B cell (primary cell): ENCODE measurements around the gene DPYSL4. TPM values are rescaled to one million over a fixed set of nuclear protein-coding genes. Genes with fewer than 3 reads are reported as not detected.

Experiments
- ATAC-seq: fragments of 200-7000 bp; cut with Tn5 transposase; one replicate; pipeline ENCODE4 v1.10.0; 2021; ENCODE audit warnings: low read depth, mild to moderate bottlenecking, moderate number of reproducible peaks, moderate library complexity
- CTCF ChIA-PET: fragments of 350-600 bp; sonication (Branson Sonifier 250); formaldehyde crosslinking; loops from one replicate; lab custom pipeline; 2021; ENCODE audit warnings: antibody characterized with exemption, inconsistent platforms; lab: Charles Lee
- POLR2A ChIA-PET: fragments of 350-600 bp; sonication (Branson Sonifier 250); formaldehyde crosslinking; loops from one replicate; lab custom pipeline; 2021; ENCODE audit warnings: antibody characterized with exemption; lab: Charles Lee
- DNase-seq: peaks from one replicate; pipeline ENCODE4 v3.0.0; 2013
- H2AFZ ChIP-seq: 2 replicates; pipeline ENCODE4 v1.6.1; 2012; ENCODE audit warnings: mild to moderate bottlenecking, low read depth, low read length; ENCODE audit not compliant: insufficient read depth, poor library complexity, severe bottlenecking
- H3K27ac ChIP-seq, 2 donors: 1 replicate in 1 of 2; 2 replicates in 1 of 2; pipeline ENCODE4 v1.5.1; 2012 to 2013; ENCODE audit warnings: low read length in 2 of 2, mild to moderate bottlenecking in 2 of 2, moderate library complexity in 1 of 2
- H3K27me3 ChIP-seq, 4 experiments: fragments of 200-600 bp in 1 of 4; sonication (generic) in 1 of 4; replicated peaks in 1 of 4; 1 replicate in 2 of 4; 2 replicates in 2 of 4; pipeline versions ENCODE4 v1.6.1 to v1.7.0; 2013 to 2016; ENCODE audit warnings: low read length in 3 of 4, mild to moderate bottlenecking in 2 of 4, mixed read lengths in 1 of 4, moderate library complexity in 1 of 4; ENCODE audit not compliant: insufficient read depth in 4 of 4, control insufficient read depth in 3 of 4; ENCODE audit errors: control extremely low read depth in 1 of 4
- H3K36me3 ChIP-seq, 2 experiments: replicated peaks in 1 of 2; 1 replicate in 1 of 2; 2 replicates in 1 of 2; pipeline versions ENCODE4 v1.6.1 to v1.7.1; 2013; ENCODE audit warnings: low read length in 1 of 2; ENCODE audit not compliant: insufficient read depth in 2 of 2, control insufficient read depth in 1 of 2; ENCODE audit errors: control extremely low read depth in 1 of 2, extremely low read depth in 1 of 2
- H3K4me1 ChIP-seq, 2 donors: fragments of 200-600 bp in 1 of 2; sonication (generic) in 1 of 2; 1 replicate in 1 of 2; 2 replicates in 1 of 2; pipeline versions ENCODE4 v1.5.1 to v1.6.1; 2013 to 2017; ENCODE audit warnings: low read length in 2 of 2; ENCODE audit not compliant: control insufficient read depth in 2 of 2, insufficient read depth in 2 of 2
- H3K4me2 ChIP-seq: replicated peaks from 2 replicates; pipeline ENCODE3; 2012; ENCODE audit warnings: mild to moderate bottlenecking, low read depth, low read length; ENCODE audit not compliant: poor library complexity, severe bottlenecking
- H3K4me3 ChIP-seq, 5 experiments: fragments of 200-600 bp in 1 of 5; sonication (generic) in 1 of 5; 1 replicate in 3 of 5; 2 replicates in 2 of 5; pipeline versions ENCODE4 v1.5.1 to v1.7.0; 2011 to 2016; ENCODE audit warnings: low read length in 4 of 5, mild to moderate bottlenecking in 4 of 5, low read depth in 2 of 5, control low read depth in 1 of 5, moderate library complexity in 1 of 5; ENCODE audit not compliant: insufficient read depth in 1 of 5; ENCODE audit errors: control extremely low read depth in 1 of 5, extremely low read depth in 1 of 5
- H3K79me2 ChIP-seq: fragments of 200-600 bp; sonication (generic); one replicate; pipeline ENCODE4 v1.6.0; 2016; ENCODE audit warnings: low read length; ENCODE audit not compliant: control insufficient read depth, insufficient read depth
- H3K9ac ChIP-seq: fragments of 200-600 bp; sonication (generic); 2 replicates; pipeline ENCODE4 v1.6.1; 2017; ENCODE audit warnings: mild to moderate bottlenecking, low read length, moderate library complexity
- H3K9me3 ChIP-seq, 3 donors: one replicate each; pipeline versions ENCODE4 v1.6.1 to v1.7.1; 2013; ENCODE audit warnings: low read length in 2 of 3; ENCODE audit not compliant: control insufficient read depth in 2 of 3, insufficient read depth in 1 of 3; ENCODE audit errors: control extremely low read depth in 1 of 3
- H4K20me1 ChIP-seq: 2 replicates; pipeline ENCODE4 v1.6.0; 2012; ENCODE audit warnings: mild to moderate bottlenecking, low read length; ENCODE audit not compliant: insufficient read depth, control insufficient read depth, poor library complexity, severe bottlenecking
- H3K27ac Mint-ChIP-seq: one replicate; pipeline ENCODE4 v1.8.0; 2021; ENCODE audit warnings: mixed read lengths
- H3K27me3 Mint-ChIP-seq: one replicate; pipeline ENCODE4 v1.8.0; 2021; ENCODE audit warnings: mixed read lengths
- H3K4me1 Mint-ChIP-seq: one replicate; pipeline ENCODE4 v1.8.0; 2021; ENCODE audit warnings: mixed read lengths
- H3K4me3 Mint-ChIP-seq: one replicate; pipeline ENCODE4 v1.8.0; 2021; ENCODE audit warnings: mixed read lengths
- H3K9me3 Mint-ChIP-seq: one replicate; pipeline ENCODE4 v1.8.0; 2022; ENCODE audit warnings: mixed read lengths; ENCODE audit not compliant: insufficient read depth
- CTCF ChIP-seq: fragments of 200-600 bp; IDR thresholded peaks from one replicate; pipeline ENCODE4 v1.8.0; 2022; ENCODE audit warnings: antibody characterized with exemption, mild to moderate bottlenecking
- EZH2 ChIP-seq: IDR thresholded peaks from 2 replicates; pipeline ENCODE4 v1.6.1; 2012; ENCODE audit warnings: borderline replicate concordance, low read depth, mild to moderate bottlenecking, moderate library complexity, low read length; ENCODE audit not compliant: insufficient read depth, poor library complexity, severe bottlenecking
- WGBS: methylation state at CpG from one replicate; pipeline ENCODE4 v1.1.5; 2013; ENCODE audit warnings: missing lambda C conversion rate; ENCODE audit not compliant: insufficient coverage; 5-methylcytosine and 5-hydroxymethylcytosine counted together
- intact Hi-C: fragments of 100-400 bp; cut with micrococcal nuclease; formaldehyde crosslinking; loops from one replicate; pipeline ENCODE4 v1.10.0; 2022
- polyA plus RNA-seq: library from polyadenylated mRNA; depleted of rRNA; stranded (reverse); fragments of >200 nt; gene quantifications from 2 replicates; pipeline ENCODE4 v1.2.3, GENCODE V29; 2012
- total RNA-seq, 2 donors: library from RNA; stranded (reverse); fragments of 120-200 nt in 1 of 2; gene quantifications; 1 replicate in 1 of 2; 2 replicates in 1 of 2; pipeline versions ENCODE4 v1.2.3 to v1.2.4, GENCODE V29; 2013 to 2022

The DPYSL4 gene
- total and polyA plus RNA-seq, 2 donors (not counting 1 experiment from before 2014, with no cell fraction given): 0.03 to 0.22 TPM

- TF ChIP-seq EZH2 (no peak), CTCF (no peak)
- WGBS: 83% methylated on average over 16 of the region's 16 CpGs
- CTCF ChIA-PET: no interaction called here
Measured at GRCh38 chr10:132179551-132180392, 7.0 kb upstream of the DPYSL4 start.

GRCh38 chr10:132180736-132181135 is 6.0 kb upstream of the DPYSL4 start:
- Mint-ChIP-seq H3K27ac (no peak overlapping the region), H3K4me1 (peaks cover 11% of the 10 kb centered on the region), H3K4me3 (no peak overlapping the region), H3K27me3 (peaks cover 58% of the 10 kb centered on the region), H3K9me3 (no peaks in the 10 kb centered on the region)
- no peak overlapping the region for H3K27ac ChIP-seq
- CTCF ChIA-PET: no interaction called here
- H3K4me2 ChIP-seq: no peak overlapping the region
- H3K36me3 ChIP-seq: no peaks in the 10 kb centered on the region
- no peak overlapping the region for H2AFZ ChIP-seq
- peaks cover 0 to 59% (median 25%) of the 10 kb centered on the region in 4 experiments for H3K27me3 ChIP-seq
- intact Hi-C loops: no loop called here
- H3K79me2 ChIP-seq: no peaks in the 10 kb centered on the region
- no peak for ATAC-seq
- POLR2A ChIA-PET: no interaction called here
- DNase-seq: no peak
- WGBS: 52% methylated on average over 14 of the region's 14 CpGs
- peaks cover 10 to 18% of the 10 kb centered on the region in 2 donors for H3K4me1 ChIP-seq
- H3K4me3 ChIP-seq: no peak overlapping the region
- no peak overlapping the region for H3K9ac ChIP-seq
- peaks cover 0 to 8% (median 0%) of the 10 kb centered on the region in 3 donors for H3K9me3 ChIP-seq
- H4K20me1 ChIP-seq: no peaks in the 10 kb centered on the region
- TF ChIP-seq CTCF (no peak), EZH2 (no peak)

More at GRCh38 chr10:132179551-132180392, 7.0 kb upstream of the DPYSL4 start:
- DNase-seq (no peak), ATAC-seq (no peak)
- H3K9ac ChIP-seq: no peak overlapping the region
- Mint-ChIP-seq H3K9me3 (no peaks in the 10 kb centered on the region), H3K27me3 (peaks cover 51% of the 10 kb centered on the region), H3K4me1 (peaks cover 9% of the 10 kb centered on the region), H3K4me3 (no peak overlapping the region), H3K27ac (no peak overlapping the region)
- no peak overlapping the region for H3K4me3 ChIP-seq
- H4K20me1 ChIP-seq: no peaks in the 10 kb centered on the region
- H3K27ac ChIP-seq: no peak overlapping the region
- peaks cover 0 to 49% (median 22%) of the 10 kb centered on the region in 4 experiments for H3K27me3 ChIP-seq
- no peaks in the 10 kb centered on the region for H3K79me2 ChIP-seq
- POLR2A ChIA-PET: no interaction called here
- peaks cover 11 to 16% of the 10 kb centered on the region in 2 donors for H3K4me1 ChIP-seq
- H3K36me3 ChIP-seq: no peaks in the 10 kb centered on the region
- H2AFZ ChIP-seq: no peak overlapping the region
- intact Hi-C loops: no loop called here
- H3K9me3 ChIP-seq: peaks cover 0 to 8% (median 0%) of the 10 kb centered on the region in 3 donors
- H3K4me2 ChIP-seq: no peak overlapping the region
